Endometrial microvascular endothelial cells (primary cell): ENCODE results near the gene ADORA2B. TPM values are rescaled to one million over a fixed set of nuclear protein-coding genes. Genes with fewer than 3 reads are reported as not detected.
"Not testable (repeated sequence)": the region's sequence is repeated elsewhere in the genome, so short reads cannot be mapped to it uniquely, and the experiment has no call there.

Experiments used
- in situ Hi-C: cut with HindIII; loops from 2 replicates; pipeline ENCODE4 v1.10.0; 2017; ENCODE audit warnings: low sequenced_read_pairs, low pct_unique_long_range_greater_than_20kb; ENCODE audit errors: inconsistent ontology term
- total RNA-seq: library from RNA; depleted of rRNA; stranded (reverse); fragments of >200 nt; gene quantifications from one replicate; pipeline ENCODE4 v1.2.3, GENCODE V29; 2015; ENCODE audit errors: inconsistent ontology term

Gene ADORA2B
- total RNA-seq, 1 donor from 2014 or later: 47.8 TPM

DNA sequence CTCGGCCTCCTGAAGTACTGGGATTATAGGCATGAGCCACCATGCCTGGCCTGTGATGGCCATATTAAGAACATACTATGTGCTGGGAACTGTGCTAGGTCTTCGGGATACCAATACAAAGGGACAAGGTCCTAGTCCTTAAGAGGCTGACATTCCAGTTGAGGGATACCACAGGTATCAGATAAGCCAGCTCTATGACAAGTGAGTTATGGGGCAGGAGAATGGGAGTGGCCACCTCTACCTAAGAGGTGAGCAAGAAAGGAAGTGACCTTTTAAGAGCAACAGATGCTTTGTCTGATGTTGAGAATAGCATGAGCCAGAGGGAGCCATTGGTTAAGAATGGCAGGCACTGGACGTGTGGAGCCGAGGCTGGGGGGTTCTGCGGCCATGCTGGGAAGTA, 27.0 kb downstream of the ADORA2B start:
- in situ Hi-C loops: no loop called here

DNA sequence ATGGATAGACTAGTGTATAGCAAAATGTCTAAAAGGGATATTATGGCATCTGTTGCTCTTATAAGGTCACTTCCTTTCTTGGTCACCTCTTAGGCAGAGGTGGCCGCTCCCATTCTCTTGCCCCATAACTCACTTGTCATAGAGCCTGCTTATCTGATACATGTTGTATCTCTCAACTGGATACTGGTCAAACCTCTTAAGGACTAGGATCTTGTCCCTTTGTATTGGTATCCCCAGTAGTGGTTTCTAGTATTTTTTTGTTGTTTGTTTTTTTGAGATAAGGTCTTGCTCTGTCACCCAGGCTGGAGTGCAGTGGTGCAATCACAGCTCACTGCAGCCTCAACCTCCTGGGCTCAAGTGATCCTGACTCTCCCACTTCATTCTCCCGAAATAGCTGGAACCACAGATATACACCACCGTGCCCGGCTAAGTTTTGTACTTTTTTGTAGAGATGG, 27.6 kb downstream of the ADORA2B start:
- in situ Hi-C loops: no loop called here

DNA sequence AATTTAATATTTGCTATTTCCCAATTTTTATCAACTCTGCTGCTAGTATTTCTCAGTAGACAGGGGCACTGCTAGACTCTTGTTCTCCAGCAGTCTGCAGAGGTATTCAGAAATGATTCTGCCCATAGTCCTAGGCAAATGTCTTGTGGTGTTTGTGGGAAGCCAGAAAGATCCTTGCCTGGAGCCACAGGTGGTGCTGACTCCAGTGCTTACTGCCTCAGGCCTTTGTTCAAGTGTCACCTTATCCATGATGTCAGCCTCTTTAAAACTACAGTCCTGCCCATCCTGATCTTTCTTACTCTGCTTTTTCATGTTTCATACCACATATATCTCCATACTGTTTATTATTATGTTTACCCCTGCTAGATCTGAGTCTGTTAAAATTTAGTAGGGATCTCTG, 28.1 kb downstream of the ADORA2B start:
- in situ Hi-C loops: no loop called here

DNA sequence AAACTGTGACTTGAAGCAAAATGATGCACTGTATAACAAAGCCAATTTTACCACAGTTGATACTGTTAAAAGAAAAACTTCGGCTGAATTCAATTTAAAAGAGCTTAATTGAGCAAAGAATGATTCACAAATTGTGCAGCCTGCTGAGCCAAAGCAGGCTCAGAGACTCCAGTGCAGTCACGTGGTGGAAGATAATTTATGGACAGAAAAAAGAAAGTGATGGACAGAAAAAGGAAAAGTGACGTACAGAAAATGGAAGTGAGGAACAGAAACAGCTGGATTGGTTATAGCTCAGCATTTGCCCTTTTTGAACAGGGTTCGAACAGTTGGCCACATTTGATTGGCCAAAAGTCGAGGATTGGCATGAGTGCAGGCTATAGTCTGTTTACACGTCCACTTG, 28.9 kb downstream of the ADORA2B start:
- in situ Hi-C loops: no loop called here

DNA sequence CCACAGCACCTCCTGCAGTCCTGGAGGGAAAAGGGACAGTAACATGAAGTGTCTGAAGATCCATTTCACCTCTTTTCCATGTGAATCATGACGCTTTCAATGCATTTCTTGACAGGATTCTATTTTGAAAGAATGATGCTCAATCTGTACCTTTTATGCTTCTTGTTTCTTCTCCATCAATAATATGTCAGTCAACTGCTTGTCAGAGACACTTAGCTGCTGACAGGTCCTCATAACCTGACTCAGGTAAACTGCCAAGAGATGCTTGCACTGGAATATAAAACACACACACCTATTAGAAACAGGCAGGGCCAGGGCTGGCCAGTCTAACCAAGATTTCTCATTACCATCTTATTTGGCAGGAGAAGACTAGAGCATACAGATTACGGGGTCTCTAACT, 33.0 kb downstream of the ADORA2B start:
- in situ Hi-C loops: no loop called here

DNA sequence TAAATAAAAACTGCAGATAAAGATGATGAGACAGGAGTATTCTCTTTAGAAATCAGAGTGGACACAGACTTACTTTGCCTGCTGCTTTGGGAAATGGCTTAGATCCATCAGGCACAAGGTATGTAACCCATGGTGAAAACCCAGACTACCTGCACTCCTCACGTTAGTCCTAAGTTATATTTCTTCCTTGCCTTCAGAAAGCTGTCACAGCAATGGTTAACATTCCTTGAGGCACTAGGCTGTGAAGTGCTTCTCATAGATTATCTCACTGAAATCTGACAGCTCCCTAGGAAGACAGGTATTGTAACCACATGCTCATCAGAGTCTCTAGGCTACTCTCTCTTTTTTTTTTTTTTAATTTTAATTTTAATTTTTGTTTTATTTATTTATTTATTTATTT, 33.7 kb downstream of the ADORA2B start:
- in situ Hi-C loops: no loop called here

DNA sequence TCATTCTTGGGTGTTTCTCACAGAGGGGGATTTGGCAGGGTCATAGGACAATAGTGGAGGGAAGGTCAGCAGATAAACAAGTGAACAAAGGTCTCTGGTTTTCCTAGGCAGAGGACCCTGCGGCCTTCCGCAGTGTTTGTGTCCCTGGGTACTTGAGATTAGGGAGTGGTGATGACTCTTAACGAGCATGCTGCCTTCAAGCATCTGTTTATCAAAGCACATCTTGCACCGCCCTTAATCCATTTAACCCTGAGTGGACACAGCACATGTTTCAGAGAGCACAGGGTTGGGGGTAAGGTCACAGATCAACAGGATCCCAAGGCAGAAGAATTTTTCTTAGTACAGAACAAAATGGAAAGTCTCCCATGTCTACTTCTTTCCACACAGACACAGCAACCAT, 34.1 kb downstream of the ADORA2B start:
- in situ Hi-C loops: not testable (repeated sequence)

DNA sequence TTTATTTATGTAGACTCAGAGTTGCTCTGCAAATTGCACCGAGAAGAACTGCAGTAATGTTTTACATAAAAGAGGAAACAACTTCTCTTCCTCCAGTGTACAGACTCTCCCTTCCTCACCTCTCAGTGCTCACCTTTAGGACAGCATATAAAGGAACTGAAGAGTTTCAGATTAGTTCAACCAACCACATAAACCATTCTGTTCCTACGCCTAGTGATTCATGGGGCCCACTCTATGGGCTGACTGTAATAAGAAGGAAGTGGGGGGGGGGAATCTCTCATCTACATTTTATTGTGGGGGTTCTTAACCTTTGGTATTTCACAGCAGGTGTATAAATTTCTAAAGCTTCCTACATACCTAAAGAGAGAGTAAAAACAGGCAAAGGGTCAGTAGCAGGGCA, 36.3 kb downstream of the ADORA2B start:
- in situ Hi-C loops: no loop called here

DNA sequence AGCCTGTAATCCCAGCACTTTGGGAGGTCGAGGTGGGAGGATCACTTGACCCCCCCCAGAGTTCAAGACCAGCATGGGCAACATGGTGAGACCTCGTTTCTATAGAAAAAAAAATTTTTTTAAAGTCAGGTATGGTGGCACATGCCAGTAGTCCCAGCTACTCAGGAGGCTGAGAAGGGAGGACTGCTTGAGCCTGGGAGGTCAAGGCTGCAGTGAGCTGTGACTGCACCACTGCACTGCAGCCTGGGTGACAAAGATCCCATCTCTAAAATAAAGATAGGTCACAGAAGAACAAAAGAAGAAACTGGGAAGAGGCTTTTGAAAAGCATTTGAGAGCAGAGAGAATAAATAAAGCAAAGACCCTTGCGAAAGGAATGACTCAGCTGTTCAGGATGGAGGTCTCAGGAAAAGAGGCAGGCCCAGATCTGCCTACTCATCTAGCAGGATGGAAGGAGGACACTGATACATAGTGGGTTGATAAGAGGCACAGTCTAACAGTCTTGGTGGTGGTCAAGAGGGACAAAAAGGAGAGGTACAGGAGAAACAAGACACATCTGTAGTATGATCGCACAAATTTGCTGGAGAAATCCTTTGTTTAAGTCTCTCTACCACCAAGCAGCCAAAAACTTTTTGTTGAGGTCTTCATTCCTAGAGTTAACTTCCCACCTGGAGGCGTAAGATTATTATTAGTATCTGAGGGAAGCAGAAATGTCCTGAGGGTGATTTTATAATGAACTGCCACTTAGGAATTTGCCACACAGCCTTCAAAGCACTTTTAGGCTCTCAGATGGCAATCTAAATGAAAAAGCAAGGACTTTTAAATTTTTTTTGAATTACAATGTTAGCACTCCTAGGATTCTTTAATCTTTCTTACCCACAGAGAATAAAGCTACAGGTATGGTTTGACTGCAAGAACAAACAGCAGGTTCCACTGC, 37.0 kb downstream of the ADORA2B start:
- in situ Hi-C loops: no loop called here

DNA sequence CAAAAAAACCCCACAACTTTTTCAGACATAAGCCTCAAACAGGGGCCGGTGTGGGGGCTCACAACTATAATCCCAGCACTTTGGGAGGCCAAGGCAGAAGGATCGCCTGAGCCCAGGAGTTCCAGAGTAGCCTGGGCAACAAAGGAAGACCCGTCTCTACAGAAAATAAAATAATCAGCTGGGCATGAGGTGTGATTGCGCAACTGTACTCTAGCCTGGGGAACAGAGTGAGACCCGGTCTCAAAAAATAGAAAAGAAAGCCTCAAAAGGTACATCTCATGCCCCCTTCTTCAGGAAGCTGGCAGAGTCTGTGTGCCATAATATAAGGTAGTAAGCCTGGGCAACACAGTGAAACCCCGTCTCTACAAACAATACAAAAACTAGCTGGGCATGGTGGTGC, 51.4 kb downstream of the ADORA2B start:
- in situ Hi-C loops: no loop called here

DNA sequence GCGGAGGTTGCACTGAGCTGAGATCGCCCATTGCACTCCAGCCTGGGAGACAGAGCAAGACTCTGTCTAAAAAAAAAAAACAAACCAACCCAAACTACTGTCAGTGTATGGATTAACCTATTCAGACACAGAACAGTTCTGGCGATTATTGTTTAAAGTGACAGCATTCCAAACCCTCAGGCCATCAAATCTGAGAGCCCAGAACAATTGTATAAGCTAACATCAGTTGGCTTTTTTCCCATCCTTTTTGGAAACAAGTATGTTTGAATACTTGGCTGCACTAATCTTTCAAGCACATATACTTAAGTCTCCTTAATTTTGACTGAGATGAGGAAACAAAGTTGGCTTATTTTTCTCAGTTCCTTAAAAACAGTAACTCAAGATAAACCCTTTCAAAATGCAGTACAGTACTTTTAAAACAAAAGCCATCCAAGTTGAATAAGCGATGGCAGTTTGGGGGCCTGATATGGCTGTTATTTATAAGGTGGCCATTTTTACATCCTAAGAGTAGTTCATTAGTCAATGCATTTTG, 53.2 kb downstream of the ADORA2B start:
- in situ Hi-C loops: no loop called here

DNA sequence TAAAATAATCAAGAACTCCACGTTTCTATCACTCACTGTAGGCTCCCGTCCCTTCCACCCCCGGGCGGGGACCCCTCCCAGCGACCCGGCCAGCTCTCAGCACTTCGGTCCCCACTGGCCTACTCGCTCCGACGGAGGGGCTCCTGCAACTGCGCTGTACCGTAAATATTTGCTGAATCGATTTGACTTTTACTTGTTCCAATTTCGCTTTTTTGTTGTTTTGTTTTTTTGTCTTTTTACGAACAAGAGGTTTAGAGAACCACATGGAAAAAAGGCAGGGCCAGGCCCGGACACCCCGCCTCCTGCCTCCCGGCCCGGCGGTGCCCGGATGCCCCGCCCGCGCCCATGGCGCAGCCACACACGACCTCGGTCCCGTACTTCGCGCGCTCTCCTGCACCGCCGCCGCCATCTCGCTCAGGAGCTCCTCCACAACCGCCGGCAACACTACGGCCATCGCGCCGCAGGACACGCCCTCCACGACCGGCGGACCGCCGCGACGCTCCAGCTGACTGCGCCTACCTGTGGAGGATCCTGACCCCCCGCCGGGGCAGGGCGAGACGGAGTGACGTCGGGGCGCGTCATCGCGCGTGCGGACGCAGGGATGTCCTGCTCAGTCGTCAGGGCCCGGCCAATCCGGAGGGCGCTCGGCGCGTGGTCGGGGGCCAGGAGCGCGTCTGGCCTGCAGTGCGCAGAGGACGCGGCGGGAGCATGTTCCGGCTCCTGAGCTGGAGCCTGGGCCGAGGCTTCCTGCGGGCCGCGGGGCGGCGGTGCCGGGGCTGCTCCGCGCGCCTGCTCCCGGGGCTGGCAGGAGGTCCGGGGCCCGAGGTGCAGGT, 54.4 kb downstream of the ADORA2B start, which contains the start of the genes TTC19 and ZSWIM7:
TTC19 (plus strand) TSS at position 684 of the 833 bp plus-strand sequence; CDS start at position 709, 25 bp downstream.
ZSWIM7 (minus strand) TSS at position 564 of the 833 bp plus-strand sequence; CDS start at position 454, 110 bp downstream.
- in situ Hi-C loops: no loop called here

DNA sequence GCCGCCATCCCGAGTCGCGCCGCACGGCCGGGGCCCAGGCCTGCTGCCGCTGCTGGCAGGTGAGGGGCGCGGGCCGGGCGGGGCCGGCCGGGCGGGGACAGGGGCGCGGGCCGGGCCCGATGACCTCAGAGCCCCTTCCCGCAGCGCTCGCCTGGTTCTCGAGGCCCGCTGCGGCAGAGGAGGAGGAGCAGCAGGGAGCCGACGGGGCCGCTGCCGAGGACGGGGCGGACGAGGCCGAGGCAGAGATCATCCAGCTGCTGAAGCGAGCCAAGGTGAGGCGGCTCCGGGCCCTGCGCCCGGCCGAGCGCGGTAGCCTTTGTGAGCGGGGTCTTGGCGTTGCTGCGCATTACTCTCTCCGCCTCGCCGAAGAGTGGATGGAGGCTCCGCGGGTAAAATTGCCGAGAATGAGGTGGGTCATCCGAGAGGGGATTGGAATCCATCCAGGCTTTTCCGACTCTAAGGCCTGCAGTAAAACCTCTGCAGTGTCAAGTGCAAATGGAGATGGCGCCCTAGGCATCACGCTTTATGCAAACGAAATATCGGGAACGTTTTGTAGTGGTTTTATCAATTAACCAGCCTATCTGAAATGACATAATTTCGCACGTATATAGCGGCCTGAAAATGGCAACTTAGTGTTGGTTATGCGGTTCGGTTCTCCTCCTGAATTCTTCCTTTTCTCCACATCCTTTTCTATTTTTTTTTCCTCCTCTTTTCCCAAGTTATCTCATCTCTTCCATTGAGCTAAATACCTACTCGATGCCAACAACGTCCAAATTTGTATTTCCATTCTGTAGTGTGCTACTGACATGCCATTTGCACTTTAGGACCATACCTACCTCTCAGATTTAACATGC, 55.3 kb downstream of the ADORA2B start:
- in situ Hi-C loops: no loop called here

DNA sequence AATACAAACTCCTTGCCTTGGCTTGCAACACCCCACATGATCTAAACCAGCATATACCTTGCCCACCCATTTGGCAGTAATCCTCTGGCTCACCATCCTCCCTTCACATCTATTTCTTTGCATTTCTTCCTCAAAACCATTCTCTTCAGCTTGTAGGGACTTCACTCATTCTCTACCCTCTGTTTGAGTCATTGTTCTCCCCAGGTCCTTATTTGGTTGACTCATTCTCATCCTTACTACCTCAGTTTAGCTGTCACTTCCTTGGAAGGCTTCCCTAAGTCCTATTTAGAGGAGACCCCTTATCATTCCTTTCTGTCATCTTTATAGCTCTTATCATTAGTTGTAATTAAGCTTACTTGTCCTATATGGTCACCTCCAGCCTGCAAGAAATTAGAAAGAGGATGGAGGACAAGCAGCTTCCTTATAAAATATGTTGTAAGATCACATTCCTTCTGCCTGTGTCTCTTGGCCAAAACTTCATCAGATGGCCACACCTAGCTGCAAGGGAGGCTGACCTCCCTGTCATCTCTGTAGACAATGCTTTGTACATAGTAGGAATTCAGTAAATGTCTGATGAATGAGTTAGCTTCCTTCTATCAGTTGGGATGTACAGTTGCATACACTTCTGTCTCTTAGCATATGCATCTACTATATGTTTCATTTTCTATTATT, 56.4 kb downstream of the ADORA2B start:
- in situ Hi-C loops: no loop called here

DNA sequence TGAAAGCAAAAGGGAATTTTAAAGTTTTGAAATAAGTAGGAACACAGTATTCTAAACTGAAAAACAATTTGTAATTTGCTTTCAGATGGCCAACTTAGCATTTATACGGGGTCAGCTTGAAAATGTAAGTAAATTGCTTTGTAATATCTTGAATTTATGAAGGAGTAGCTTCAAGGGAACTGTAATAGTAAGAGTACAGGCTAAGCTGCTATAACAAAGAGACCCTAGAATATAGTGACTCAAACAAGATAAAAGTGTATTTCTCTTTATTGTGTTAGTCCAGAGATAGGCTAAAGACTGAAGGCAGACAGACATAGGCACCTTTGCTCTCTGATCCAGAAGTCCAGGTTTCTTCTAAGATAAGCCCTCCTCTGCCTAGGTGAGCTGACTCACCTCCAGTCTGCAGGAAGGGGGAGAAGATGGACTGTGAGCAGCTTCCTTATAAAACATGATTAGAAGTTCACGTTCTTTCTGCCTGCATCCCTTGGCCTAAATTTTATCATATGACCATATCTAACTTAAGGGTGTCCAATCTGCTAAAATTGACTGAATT, 57.9 kb downstream of the ADORA2B start:
- in situ Hi-C loops: no loop called here

DNA sequence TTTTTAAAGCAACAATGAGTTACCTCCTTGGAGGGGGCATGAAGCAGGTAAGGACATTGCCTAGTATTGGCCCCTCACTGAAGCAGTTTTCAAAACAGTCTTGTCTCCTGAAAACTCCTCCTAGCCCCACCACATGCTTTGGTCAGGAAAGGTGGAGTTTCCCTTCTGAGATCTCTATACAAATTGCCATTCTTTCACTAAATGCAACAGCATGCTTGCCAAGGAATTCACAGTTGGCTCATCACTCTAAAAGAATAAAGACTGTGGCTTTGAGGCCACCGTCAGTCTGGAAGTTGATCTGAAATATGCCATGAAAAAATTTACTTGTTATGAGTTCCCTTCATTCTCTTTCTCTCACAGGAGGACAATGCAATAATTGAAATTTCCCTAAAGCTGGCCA, 58.9 kb downstream of the ADORA2B start:
- in situ Hi-C loops: no loop called here

DNA sequence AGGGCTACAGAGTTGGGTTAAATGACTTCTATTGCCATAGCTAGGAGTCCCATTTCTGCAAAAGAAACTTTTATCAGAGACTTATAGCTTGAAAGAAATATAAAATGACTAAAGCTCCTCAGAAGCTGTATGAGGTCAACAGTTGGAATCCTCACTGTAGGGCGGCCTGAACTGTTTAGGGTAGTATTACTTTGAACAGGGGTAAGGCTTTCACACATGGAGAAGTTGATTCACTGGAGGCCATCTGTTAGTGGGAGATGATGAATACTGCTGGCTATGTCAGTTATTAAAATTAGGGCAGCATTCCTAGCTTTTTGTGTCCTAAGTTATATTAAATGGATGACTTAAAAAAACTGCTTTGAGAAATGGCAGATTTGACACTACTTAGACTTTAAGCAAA, 60.7 kb downstream of the ADORA2B start:
- in situ Hi-C loops: no loop called here

DNA sequence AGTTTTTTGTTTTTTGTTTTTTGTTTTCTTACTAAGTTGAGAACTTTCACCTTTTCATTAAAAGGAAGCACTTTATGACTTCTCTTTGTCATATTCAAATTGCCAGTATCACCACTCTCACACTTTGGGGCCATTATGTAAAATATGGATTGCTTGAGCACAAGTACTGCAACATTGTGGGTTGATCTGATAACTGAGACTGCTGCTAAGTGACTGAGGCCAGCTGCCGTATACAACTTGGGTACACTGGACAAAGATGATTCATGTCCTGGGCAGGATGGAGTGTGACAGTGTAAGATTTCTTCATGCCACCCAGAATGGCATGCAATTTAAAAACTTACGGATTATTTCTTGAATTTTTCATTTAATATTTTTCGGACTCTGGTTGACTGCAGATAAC, 62.5 kb downstream of the ADORA2B start:
- in situ Hi-C loops: no loop called here
